SH-SY5Y (cell line): ENCODE data around the gene RSRC1.

Source experiments
- GATA2 ChIP-seq: IDR thresholded peaks from 2 replicates; pipeline ENCODE4 v1.6.1; 2011; ENCODE audit warnings: mild to moderate bottlenecking, low read depth, low read length
- GATA3 ChIP-seq: IDR thresholded peaks from 2 replicates; pipeline ENCODE4 v1.6.1; 2011; ENCODE audit warnings: low read depth, mild to moderate bottlenecking, low read length, moderate library complexity

RSRC1 gene

GRCh38 chr3:158109804-158110657, at the start of gene RSRC1:
TSS of gene RSRC1 (plus strand) at chr3:158110089. CDS start at chr3:158122105, 12,016 bp downstream.
- TF ChIP-seq GATA2 (peak; percentile 70; the same call in 1 of the 2 replicates), GATA3 (no peak)

GRCh38 chr3:158072790-158073189, 37.1 kb upstream of the RSRC1 start:
- TF ChIP-seq GATA3: no peak

- TF ChIP-seq GATA2 (no peak), GATA3 (no peak)
Measured at GRCh38 chr3:158074591-158074990, 35.3 kb upstream of the RSRC1 start.

- TF ChIP-seq GATA2: no peak
- no peak for TF ChIP-seq GATA3
Measured at GRCh38 chr3:158079599-158079998, 30.3 kb upstream of the RSRC1 start.

GRCh38 chr3:158084651-158085050, 25.2 kb upstream of the RSRC1 start:
- TF ChIP-seq GATA2 (no peak), GATA3 (no peak)

GRCh38 chr3:158085358-158085757, 24.5 kb upstream of the RSRC1 start:
- TF ChIP-seq GATA3 (no peak), GATA2 (no peak)

- TF ChIP-seq GATA2 (no peak), GATA3 (no peak)
Measured at GRCh38 chr3:158085931-158086330, 24.0 kb upstream of the RSRC1 start.

GRCh38 chr3:158086361-158086760, 23.5 kb upstream of the RSRC1 start:
- TF ChIP-seq GATA3 (no peak), GATA2 (no peak)

GRCh38 chr3:158086776-158087175, 23.1 kb upstream of the RSRC1 start:
- TF ChIP-seq GATA2 (no peak), GATA3 (no peak)

- TF ChIP-seq GATA3: no peak
Measured at GRCh38 chr3:158091531-158091930, 18.4 kb upstream of the RSRC1 start.

- no peak for TF ChIP-seq GATA3
- TF ChIP-seq GATA2: no peak
Measured at GRCh38 chr3:158093526-158093925, 16.4 kb upstream of the RSRC1 start.

- TF ChIP-seq GATA2 (no peak), GATA3 (no peak)
Measured at GRCh38 chr3:158094235-158095110, 15.4 kb upstream of the RSRC1 start.

GRCh38 chr3:158095111-158095813, 14.6 kb upstream of the RSRC1 start:
- TF ChIP-seq GATA2: no peak

- TF ChIP-seq GATA3: no peak
- TF ChIP-seq GATA2: no peak
Measured at GRCh38 chr3:158095814-158096704, 13.8 kb upstream of the RSRC1 start.
